HG03045 (cell line): ENCODE measurements around the gene DGKG.

Experiments used
- ATAC-seq: cut with Tn5 transposase; IDR thresholded peaks from one replicate; pipeline ENCODE4 v1.9.1; 2021; ENCODE audit warnings: mild to moderate bottlenecking, moderate library complexity; ENCODE audit not compliant: unreplicated experiment

Gene DGKG

DNA sequence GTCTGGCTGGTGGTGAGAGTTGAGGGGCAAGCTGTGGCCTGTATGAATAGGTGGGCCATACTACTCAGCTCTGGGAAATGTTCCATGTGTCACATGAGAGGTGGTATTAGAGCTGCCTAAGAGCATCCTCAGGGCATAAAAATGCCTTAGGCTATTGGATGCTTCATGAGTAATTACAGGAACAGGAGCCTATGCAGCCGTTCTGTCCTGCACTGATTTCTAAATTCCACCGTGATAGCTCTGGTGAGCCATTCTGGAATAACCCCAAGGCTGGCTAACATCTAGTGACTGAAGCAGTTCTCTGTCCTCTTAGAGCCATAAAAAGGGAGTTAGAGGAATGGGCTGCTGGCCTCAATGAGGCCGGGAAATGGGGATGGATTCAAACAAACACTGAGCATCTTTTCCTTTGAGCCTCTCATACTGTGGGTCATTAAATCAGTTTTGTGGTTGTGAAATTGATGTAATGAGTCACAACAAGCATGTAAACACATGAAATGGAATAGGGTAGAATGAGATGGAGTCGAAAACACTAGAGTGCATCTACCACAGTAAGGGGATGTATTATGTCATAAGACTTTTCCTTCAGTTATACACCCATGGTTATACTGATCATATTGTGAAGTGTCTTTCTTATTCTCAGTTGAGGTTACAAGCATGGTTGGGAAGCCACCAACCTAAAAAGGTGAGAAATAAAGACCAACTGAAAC lies 41.0 kb downstream of the DGKG start:
- no peak for ATAC-seq

DNA sequence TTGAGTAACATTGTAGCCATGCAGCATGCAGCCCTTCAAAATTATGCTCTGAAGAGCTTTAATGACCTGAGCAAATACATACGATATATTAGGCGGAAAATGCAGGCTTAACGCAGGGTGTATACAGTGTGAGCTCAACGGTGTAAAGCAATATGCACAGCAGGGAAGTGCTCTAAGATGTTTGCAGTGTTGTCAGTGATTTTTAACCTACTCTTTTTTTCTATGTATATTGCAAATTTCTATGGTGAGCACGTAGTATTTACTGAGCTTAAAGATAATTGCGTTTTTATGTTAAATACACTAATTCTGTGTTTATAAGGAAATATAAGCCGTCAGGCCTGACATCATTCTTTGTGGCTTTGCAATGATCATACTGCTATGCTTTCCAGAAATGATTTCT lies 42.1 kb downstream of the DGKG start:
- ATAC-seq = no peak

- ATAC-seq = no peak
These were observed 43.9 kb downstream of the DGKG start for GRCh38 chr3:186318135-186318534.

DNA sequence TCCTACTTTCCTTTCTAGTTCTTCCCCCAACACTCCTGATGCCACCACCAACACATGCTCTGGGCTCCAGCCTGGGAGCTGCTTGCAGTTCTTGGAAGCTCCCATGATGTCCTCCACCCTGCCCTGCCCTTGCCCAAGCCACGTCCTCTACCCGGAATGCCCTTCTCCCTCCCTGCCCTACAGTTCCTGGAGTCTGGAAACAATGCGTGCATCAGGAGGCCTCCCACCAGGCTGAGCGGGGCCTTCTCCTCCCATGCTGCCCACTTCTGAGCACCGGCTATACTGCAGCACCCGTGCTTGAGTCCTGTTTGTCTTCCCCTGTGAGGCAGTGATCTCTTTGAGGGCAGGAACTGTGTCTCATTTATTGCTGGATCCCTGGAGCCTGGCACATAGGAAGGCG lies 44.6 kb downstream of the DGKG start:
- no peak for ATAC-seq

DNA sequence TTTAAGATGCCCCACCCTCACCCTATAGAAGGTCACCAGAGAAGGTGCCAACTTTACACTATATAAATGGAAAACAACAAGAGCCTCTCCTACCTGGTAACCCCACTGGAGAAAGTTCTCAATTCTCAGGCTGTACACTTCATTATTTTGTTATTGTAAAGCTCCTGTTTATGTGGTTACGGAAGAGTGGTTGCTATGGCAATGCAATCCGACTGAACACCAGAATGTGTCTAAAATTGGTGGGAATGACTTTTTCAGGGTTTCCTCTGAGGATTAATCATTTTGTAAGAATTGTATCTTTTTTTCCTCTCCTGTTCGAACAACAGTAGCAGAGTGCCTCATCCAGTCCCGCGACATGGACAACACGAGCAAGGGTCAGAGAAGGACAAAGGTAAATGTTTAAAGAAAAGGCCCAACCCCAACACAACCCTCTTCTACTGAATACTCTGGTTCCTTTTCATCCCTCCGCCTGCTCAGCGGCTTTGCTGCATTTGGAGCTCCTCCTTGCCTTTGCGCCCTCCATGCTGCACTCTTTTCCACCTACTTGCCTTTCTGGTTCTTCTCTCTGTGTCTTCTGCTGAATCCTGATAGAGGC lies 45.3 kb downstream of the DGKG start:
- ATAC-seq = no peak

- no peak for ATAC-seq
These were observed 46.3 kb downstream of the DGKG start for GRCh38 chr3:186315581-186316354.

DNA sequence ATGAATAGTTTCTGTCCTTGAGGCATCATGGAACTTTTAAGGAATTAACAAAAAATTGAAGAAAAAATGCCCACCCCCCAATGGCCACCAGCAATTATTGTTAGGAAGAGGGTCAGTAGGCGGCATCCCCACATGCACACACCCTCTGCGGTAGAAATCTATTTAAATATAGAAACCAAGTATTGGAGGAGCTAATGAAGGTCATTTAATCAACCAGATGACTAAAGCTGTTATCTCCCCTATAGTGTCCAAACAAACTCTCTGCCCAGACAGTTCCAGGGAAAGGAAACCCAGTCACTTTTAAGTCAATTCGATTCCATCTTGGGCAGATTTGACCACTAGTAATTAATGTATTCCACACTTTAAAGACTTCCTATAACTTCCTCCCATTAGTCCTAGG lies 47.1 kb downstream of the DGKG start:
- no peak for ATAC-seq

DNA sequence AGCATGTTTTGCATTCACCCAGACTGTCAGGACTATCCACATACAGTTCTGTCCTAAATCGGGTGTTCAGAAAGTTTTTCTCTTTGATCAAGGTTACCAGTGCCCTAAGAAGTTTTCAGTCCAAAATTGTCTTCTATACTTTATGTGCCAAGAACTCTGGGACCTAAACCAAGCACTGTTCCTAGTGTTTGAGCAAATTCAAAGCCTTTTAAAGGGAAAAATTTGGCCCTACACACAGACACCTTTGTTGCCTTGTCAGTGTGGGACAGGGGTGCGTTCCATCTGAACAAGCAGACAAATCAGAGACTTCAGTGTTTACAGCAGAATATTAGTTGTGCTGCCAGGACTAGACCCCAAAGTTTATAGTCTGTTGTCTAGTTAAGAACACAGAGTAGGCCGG lies 50.6 kb downstream of the DGKG start:
- no peak for ATAC-seq

DNA sequence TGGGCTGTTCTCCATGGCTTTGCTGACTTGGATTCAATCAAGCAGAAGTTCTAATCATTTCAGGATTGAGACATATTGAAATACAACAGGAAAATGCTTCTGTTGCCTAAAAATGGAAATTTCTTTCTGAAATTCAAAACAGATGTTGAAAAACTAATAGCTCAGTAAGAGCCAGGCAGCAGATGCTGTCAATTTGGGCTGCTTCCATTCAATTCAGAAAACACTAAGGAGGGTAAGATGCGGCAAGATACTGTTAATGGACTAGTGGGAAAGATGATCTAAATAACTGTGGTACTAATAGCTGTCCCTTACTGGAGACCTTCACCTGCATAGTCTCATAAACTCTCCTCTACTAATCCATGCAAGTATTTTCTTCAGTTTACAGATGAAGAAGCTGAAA lies 53.5 kb downstream of the DGKG start:
- ATAC-seq = no peak

GRCh38 chr3:186307594-186308221 lies 54.3 kb downstream of the DGKG start:
- ATAC-seq = no peak

DNA sequence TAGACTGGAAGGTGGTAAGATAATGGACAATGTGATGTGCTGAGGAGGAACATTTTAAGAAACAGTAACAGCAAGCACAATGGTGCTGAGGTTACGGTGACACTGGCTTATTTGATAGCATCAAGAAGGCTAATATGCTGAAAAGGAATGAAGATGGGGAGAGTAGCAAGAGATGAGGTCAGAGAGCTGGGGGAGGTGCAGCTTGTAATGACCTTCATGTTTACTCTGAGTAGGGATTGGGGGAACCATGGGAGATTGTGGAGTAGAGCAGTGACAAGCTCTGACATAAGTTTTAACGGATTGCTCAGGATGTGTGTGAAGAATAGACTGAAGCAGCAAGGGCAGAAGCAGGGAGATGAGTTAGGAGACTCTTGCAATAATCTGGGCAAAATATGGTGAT lies 56.7 kb downstream of the DGKG start:
- no peak for ATAC-seq

- ATAC-seq = no peak
These were observed 58.1 kb downstream of the DGKG start for GRCh38 chr3:186303965-186304364.

DNA sequence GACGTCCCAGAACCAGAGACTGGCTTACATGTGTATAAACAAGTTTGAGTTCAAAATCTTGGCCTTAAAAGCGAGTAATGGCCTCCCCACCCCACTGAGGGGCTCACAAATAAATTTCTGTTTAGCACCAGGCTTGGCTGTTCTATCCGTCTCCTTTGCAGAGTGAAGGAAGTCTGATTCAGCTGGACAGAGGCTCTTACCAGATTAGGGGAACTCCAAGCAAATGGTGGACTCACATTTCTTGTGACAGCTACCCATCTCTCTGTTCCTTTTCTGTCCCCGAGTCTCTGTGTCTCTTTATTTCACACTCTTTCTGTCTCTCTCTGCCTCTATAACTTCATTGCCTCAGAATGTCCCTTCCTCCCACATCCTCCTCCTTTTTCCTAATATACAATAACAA lies 62.7 kb downstream of the DGKG start:
- no peak for ATAC-seq

GRCh38 chr3:186298876-186299275 lies 63.2 kb downstream of the DGKG start:
- no peak for ATAC-seq

GRCh38 chr3:186290796-186291195 lies 71.2 kb downstream of the DGKG start:
- no peak for ATAC-seq

- ATAC-seq = no peak
These were observed 74.3 kb downstream of the DGKG start for GRCh38 chr3:186287711-186288110.

DNA sequence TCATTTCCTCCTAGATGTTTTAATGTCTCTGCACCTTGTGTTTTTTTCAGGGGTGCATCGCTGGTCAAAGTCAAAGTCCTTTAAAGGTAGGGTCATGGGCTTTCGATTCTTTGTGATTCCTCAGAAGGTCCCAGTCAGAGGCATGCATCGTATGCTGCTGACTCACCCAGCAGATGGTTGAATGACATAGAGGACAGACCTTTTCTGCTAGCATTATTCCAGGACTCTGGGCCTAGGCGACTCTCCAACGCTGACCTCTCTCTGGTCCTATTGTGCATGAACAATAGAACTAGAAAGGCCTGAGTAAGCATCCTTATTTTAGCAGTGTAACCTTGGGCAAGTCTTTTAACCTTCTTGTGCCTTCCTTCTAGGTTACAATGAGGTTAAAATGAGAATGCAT lies 75.9 kb downstream of the DGKG start:
- ATAC-seq = no peak

DNA sequence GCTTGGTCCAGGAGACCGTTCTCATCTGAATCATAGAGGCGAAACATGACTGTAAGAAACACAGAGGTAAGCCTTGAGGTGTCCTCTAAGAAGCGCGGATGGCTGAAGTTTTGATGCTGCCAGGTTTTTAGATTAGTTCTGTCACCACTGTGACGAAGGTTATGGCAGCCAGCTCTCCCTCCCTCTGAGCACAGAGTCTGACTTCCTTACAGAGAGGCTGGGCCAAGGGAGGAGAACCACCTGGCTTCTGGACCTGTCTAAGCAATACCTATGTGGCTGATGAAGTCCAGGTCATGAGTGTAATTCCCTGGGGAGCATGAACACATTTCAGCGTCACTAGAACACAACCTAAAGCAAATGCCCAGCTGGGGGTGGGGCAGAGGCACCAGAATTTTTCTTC lies 77.4 kb downstream of the DGKG start:
- no peak for ATAC-seq

DNA sequence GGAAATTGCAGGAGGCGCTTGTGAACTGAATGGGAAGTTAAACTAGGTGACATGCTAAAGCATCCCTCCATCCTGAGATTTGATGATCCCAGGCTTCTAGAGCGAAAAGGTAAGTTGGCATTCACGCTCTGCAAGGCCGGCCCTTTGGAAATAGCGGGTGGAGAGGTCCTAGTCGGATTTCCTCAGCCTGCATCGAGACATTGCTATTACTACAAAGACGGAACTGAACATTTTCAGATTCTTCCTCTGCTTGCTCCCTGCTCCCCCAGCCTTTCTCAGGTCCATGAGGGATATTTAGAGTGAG lies 77.7 kb downstream of the DGKG start:
- ATAC-seq = no peak

DNA sequence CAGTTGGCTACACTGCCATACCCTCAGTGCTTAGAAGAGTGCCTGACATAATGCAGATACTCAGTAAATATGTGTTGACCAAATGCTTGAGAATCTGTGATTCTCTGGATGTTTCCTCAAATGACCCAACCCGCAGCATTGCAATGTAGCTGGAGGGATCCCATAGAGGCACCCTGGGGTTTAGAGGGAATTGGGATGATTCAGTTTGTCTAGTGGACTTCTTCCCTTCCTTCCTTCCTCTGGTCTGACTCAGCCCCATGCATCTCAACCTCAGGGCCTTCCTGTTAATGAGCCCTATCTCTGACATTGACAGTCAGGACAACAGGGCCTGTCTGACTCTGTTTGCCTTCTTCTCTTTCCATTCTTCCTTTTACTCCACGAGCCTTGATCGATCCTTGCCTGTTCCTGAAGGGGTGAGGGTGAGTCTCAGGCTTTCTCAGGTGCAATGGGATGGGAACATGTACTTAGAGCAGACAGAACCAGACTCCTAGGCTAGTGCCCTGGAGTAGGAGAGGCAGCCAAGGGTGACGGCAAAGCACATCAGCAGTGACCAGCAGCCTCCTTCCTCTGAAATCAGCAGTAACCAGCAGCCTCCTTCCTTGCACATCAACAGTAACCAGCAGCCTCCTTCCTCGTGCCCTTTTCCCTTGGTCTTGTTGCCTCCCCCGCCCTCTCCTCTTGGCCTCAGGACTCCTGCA lies 78.2 kb downstream of the DGKG start:
- no peak for ATAC-seq

DNA sequence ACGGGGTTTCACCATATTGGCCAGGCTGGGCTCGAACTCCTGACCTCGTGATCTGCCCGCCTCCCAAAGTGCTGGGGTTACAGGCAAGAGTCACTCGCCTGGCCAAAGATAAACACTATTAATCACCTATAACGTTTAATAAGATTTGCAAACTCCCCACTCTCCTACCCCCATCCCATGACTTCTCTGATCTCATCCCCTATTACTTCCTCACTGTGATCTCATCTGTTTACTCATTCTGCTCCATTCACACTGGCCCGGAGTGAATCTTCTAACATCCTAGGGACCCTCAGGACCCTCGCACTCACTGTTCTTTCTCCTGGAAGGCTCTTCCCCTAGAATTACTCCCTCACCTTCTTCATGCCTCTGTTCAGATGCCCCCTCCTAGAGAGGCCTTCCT lies 78.9 kb downstream of the DGKG start:
- ATAC-seq = no peak
